Endothelial cell of umbilical vein (primary cell): ENCODE data around the gene FHIT. TPM values are rescaled to one million over a fixed set of nuclear protein-coding genes. Genes with fewer than 3 reads are reported as not detected.

ENCODE experiments used
- BruUV-seq: library from RNA; stranded (reverse); fragments of 400-500 nt; replicated peaks from 2 replicates; lab custom pipeline; 2021; lab: Mats Ljungman, UMichigan
- CTCF ChIA-PET: fragments of 300-600, 350-600 bp; sonication (Branson Sonifier 250); formaldehyde crosslinking; loops from one replicate; lab custom pipeline; 2021; ENCODE audit warnings: antibody characterized with exemption, inconsistent platforms; lab: Charles Lee
- POLR2A ChIA-PET: fragments of 300-600, 350-600 bp; sonication (Branson Sonifier 250); formaldehyde crosslinking; loops from one replicate; lab custom pipeline; 2021; ENCODE audit warnings: antibody characterized with exemption, inconsistent platforms; lab: Charles Lee
- DNase-seq: peaks from one replicate; pipeline ENCODE4 v3.0.0-alpha.2; 2011; ENCODE audit warnings: low read depth, low spot score
- FAIRE-seq: peaks from 2 replicates; lab custom pipeline; 2011; peaks lifted over from hg19 to GRCh38; lab: Jason Lieb, UNC
- H2AFZ ChIP-seq: 2 replicates; pipeline ENCODE4 v1.6.0; 2012; ENCODE audit warnings: low read depth, low read length, control low read depth, inconsistent platforms
- H3K27ac ChIP-seq: 2 replicates; pipeline ENCODE4 v1.5.1; 2011; ENCODE audit warnings: low read depth, mild to moderate bottlenecking, control low read depth, low read length, moderate library complexity; ENCODE audit not compliant: insufficient read depth
- H3K27me3 ChIP-seq, 2 experiments: 2 replicates each; pipeline versions ENCODE4 v1.6.0 to v1.6.1; 2011; ENCODE audit warnings: low read length in 2 of 2, mixed read lengths in 1 of 2; ENCODE audit not compliant: control insufficient read depth in 2 of 2, insufficient read depth in 2 of 2
- H3K36me3 ChIP-seq, 2 experiments: 2 replicates in 1 of 2; 3 replicates in 1 of 2; pipeline ENCODE4 v1.5.1; 2011; ENCODE audit warnings: low read length in 2 of 2, mild to moderate bottlenecking in 1 of 2, moderate library complexity in 1 of 2; ENCODE audit not compliant: control insufficient read depth in 2 of 2, insufficient read depth in 2 of 2; ENCODE audit errors: extremely low read depth in 1 of 2
- H3K4me1 ChIP-seq: 3 replicates; pipeline ENCODE4 v1.5.1; 2011; ENCODE audit warnings: mild to moderate bottlenecking, low read length; ENCODE audit not compliant: control insufficient read depth, insufficient read depth; ENCODE audit errors: extremely low read depth
- H3K4me2 ChIP-seq: 2 replicates; pipeline ENCODE4 v1.6.1; 2011; ENCODE audit warnings: low read length, control low read depth, mixed read lengths; ENCODE audit not compliant: insufficient read depth
- H3K4me3 ChIP-seq, 3 experiments: fragments of 200-600 bp in 1 of 3; sonication (generic), shearing (Covaris generic) in 1 of 3; replicated peaks in 1 of 3; 2 replicates each; pipeline ENCODE4 v1.5.1; 2011 to 2016; ENCODE audit warnings: control low read depth in 3 of 3, low read length in 3 of 3, mild to moderate bottlenecking in 2 of 3, inconsistent platforms in 1 of 3, low read depth in 1 of 3, moderate library complexity in 1 of 3; ENCODE audit not compliant: insufficient read depth in 1 of 3
- H3K79me2 ChIP-seq: 2 replicates; pipeline ENCODE4 v1.6.0; 2012; ENCODE audit warnings: low read length, inconsistent platforms; ENCODE audit not compliant: control insufficient read depth, insufficient read depth
- H3K9ac ChIP-seq: replicated peaks from 2 replicates; pipeline ENCODE3; 2011; ENCODE audit warnings: low read length, control low read depth; ENCODE audit not compliant: insufficient read depth; ENCODE audit errors: extremely low read depth
- H3K9me1 ChIP-seq: replicated peaks from 3 replicates; pipeline ENCODE4 v1.6.0; 2011; ENCODE audit warnings: mild to moderate bottlenecking, low read length; ENCODE audit not compliant: control insufficient read depth, insufficient read depth; ENCODE audit errors: extremely low read depth
- H3K9me3 ChIP-seq: replicated peaks from 2 replicates; pipeline ENCODE4 v1.5.1; 2012; ENCODE audit warnings: low read length, inconsistent platforms; ENCODE audit not compliant: control insufficient read depth, insufficient read depth
- H4K20me1 ChIP-seq: replicated peaks from 2 replicates; pipeline ENCODE3; 2011; ENCODE audit warnings: mild to moderate bottlenecking, low read length; ENCODE audit not compliant: control insufficient read depth, insufficient read depth; ENCODE audit errors: extremely low read depth
- CTCF ChIP-seq, 2 donors: IDR thresholded peaks; 1 replicate in 1 of 2; 2 replicates in 1 of 2; pipeline ENCODE4 v1.5.1; 2011; ENCODE audit warnings: low read length in 2 of 2, mild to moderate bottlenecking in 2 of 2, moderate library complexity in 2 of 2, control low read depth in 1 of 2, inconsistent platforms in 1 of 2, low read depth in 1 of 2; ENCODE audit not compliant: insufficient read depth in 1 of 2; ENCODE audit errors: extremely low read depth in 1 of 2
- EZH2 ChIP-seq: IDR thresholded peaks from 2 replicates; pipeline ENCODE4 v1.6.1; 2012; ENCODE audit warnings: borderline replicate concordance, low read depth, mild to moderate bottlenecking, moderate library complexity, low read length, inconsistent platforms; ENCODE audit not compliant: severe bottlenecking
- FOS ChIP-seq: IDR thresholded peaks from 2 replicates; pipeline ENCODE4 v1.6.1; 2011; ENCODE audit warnings: mild to moderate bottlenecking, low read length, moderate library complexity, borderline replicate concordance; ENCODE audit not compliant: insufficient read depth
- GATA2 ChIP-seq: IDR thresholded peaks from 2 replicates; pipeline ENCODE4 v1.7.0; 2011; ENCODE audit warnings: low read depth, mild to moderate bottlenecking, moderate library complexity, mixed read lengths, low read length; ENCODE audit not compliant: insufficient read length, insufficient read depth
- JUN ChIP-seq: IDR thresholded peaks from 2 replicates; pipeline ENCODE4 v1.6.1; 2011; ENCODE audit warnings: borderline replicate concordance, low read depth; ENCODE audit not compliant: insufficient read length, insufficient read depth
- MAX ChIP-seq: IDR thresholded peaks from 2 replicates; pipeline ENCODE4 v1.6.1; 2011; ENCODE audit not compliant: insufficient read depth, insufficient read length
- MYC ChIP-seq: IDR thresholded peaks from one replicate; pipeline ENCODE4 v1.6.1; 2011; ENCODE audit warnings: mild to moderate bottlenecking, low read depth, low read length
- POLR2A ChIP-seq: IDR thresholded peaks from 2 replicates; pipeline ENCODE4 v1.6.1; 2012; ENCODE audit warnings: low read depth, mild to moderate bottlenecking, control low read depth, low read length
- POLR2AphosphoS5 ChIP-seq: IDR thresholded peaks from 2 replicates; pipeline ENCODE4 v1.6.1; 2012; ENCODE audit warnings: low read depth, mild to moderate bottlenecking, control low read depth, low read length, moderate library complexity; ENCODE audit not compliant: insufficient read depth
- dilution Hi-C: fragments of 300-500 bp; cut with MboI; formaldehyde crosslinking; loops from one replicate; pipeline ENCODE4 v1.15.0; 2019; ENCODE audit warnings: low sequenced_read_pairs; ENCODE audit not compliant: extremely low pct_ligation_motif_present
- intact Hi-C: fragments of 100-400 bp; cut with micrococcal nuclease; formaldehyde crosslinking; loops from one replicate; pipeline ENCODE4 v1.10.0; 2022
- polyA plus RNA-seq, 4 experiments: library from polyadenylated mRNA; depleted of rRNA in 3 of 4; stranded (reverse) in 3 of 4; unstranded in 1 of 4; fragments of >200 nt; gene quantifications; 2 replicates each; pipeline versions ENCODE4 v1.2.1 to v1.2.3, GENCODE V29; 2011 to 2012; ENCODE audit warnings: missing spikeins in 1 of 4
- total RNA-seq: library from RNA; stranded (reverse); gene quantifications from 2 replicates; pipeline ENCODE4 v1.2.3, GENCODE V29; 2021

FHIT gene
- total and polyA plus RNA-seq, 2 donors (not counting 3 experiments of a cell fraction or from before 2014, with no cell fraction given): 0.47 to 2.2 TPM

- POLR2A ChIA-PET: no interaction called here
- intact Hi-C loops: no loop called here
- no peak for FAIRE-seq
Measured at GRCh38 chr3:60330107-60330506, 921.1 kb downstream of the FHIT start.

GRCh38 chr3:60325610-60326170, 925.6 kb downstream of the FHIT start:
- intact Hi-C loops: no loop called here
- no peak overlapping the region for H2AFZ ChIP-seq
- H3K4me3 ChIP-seq: no peak overlapping the region
- CTCF ChIA-PET: no interaction called here
- no peaks in the 10 kb centered on the region for H3K9me1 ChIP-seq
- TF ChIP-seq JUN (no peak), MYC (no peak), CTCF (IDR thresholded peaks at IDR 0.05; ENCODE audit: extremely low read depth in 1 of 2, insufficient read depth in 1 of 2, low read depth in 1 of 2, low read length in 2 of 2) (no peak), MAX (no peak), POLR2A (no peak), FOS (no peak), GATA2 (no peak), POLR2AphosphoS5 (no peak), EZH2 (no peak)
- no peaks in the 10 kb centered on the region for H3K27me3 ChIP-seq
- no peaks in the 10 kb centered on the region for H4K20me1 ChIP-seq
- dilution Hi-C loops: no loop called here
- no peak overlapping the region for H3K9ac ChIP-seq
- POLR2A ChIA-PET: no interaction called here
- no peak for DNase-seq
- no peak overlapping the region for H3K27ac ChIP-seq
- no peaks in the 10 kb centered on the region for H3K4me1 ChIP-seq
- no peak for FAIRE-seq
- no TSS peak for BruUV-seq
- H3K9me3 ChIP-seq: no peaks in the 10 kb centered on the region
- no peaks in the 10 kb centered on the region for H3K36me3 ChIP-seq
- H3K4me2 ChIP-seq: no peak overlapping the region
- H3K79me2 ChIP-seq: no peaks in the 10 kb centered on the region

More at GRCh38 chr3:60330107-60330506, 921.1 kb downstream of the FHIT start:
- no peak for TF ChIP-seq GATA2
- CTCF ChIA-PET: no interaction called here
- dilution Hi-C loops: no loop called here
- no peak overlapping the region for H3K4me3 ChIP-seq
- no peak overlapping the region for H3K27ac ChIP-seq
- H3K36me3 ChIP-seq: no peaks in the 10 kb centered on the region
- no peaks in the 10 kb centered on the region for H4K20me1 ChIP-seq
- H3K9ac ChIP-seq: no peak overlapping the region
- DNase-seq: no peak
- H3K9me3 ChIP-seq: no peaks in the 10 kb centered on the region
- H3K79me2 ChIP-seq: no peaks in the 10 kb centered on the region
- no peaks in the 10 kb centered on the region for H3K27me3 ChIP-seq
- H2AFZ ChIP-seq: no peak overlapping the region
- BruUV-seq: no TSS peak
- no peak overlapping the region for H3K4me2 ChIP-seq
- H3K4me1 ChIP-seq: no peaks in the 10 kb centered on the region
- no peaks in the 10 kb centered on the region for H3K9me1 ChIP-seq
